ENCODE data around the gene SAMD3.
"Not testable (repeated sequence)": the region's sequence is repeated elsewhere in the genome, so short reads cannot be mapped to it uniquely, and the experiment has no call there.

DNA sequence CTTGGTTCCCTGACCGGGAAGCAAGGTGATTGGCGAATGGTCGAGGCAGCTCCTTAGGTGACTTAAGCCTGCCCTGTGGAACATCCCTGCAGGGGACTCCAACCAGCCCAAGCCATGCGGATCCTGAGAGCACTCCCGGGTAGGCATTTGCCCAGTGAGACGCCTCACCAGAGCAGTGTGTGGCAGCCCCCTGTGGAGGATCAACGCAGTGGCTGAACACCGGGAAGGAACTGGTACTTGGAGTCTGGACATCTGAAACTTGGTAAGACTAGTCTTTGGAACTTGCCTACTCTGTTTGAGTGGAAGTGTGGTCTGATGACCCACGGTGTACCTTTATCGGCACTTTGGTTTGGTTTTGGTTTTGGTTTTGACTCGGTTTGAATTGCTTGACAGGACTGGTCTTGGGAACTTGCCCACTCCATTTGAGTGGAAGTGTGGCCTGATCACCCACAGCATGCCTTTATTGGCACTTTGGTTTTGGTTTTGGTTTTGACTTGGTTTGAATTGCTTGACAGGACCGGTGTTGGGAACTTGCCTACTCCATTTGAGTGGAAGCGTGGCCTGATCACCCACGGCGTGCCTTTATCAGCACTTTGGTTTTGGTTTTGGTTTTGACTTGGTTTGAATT is 38.0 kb upstream of the SAMD3 start:
- TF ChIP-seq, protein P1, sequence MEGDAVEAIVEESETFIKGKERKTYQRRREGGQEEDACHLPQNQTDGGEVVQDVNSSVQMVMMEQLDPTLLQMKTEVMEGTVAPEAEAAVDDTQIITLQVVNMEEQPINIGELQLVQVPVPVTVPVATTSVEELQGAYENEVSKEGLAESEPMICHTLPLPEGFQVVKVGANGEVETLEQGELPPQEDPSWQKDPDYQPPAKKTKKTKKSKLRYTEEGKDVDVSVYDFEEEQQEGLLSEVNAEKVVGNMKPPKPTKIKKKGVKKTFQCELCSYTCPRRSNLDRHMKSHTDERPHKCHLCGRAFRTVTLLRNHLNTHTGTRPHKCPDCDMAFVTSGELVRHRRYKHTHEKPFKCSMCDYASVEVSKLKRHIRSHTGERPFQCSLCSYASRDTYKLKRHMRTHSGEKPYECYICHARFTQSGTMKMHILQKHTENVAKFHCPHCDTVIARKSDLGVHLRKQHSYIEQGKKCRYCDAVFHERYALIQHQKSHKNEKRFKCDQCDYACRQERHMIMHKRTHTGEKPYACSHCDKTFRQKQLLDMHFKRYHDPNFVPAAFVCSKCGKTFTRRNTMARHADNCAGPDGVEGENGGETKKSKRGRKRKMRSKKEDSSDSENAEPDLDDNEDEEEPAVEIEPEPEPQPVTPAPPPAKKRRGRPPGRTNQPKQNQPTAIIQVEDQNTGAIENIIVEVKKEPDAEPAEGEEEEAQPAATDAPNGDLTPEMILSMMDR (IDR thresholded peaks at IDR 0.05; ENCODE audit: control extremely low read depth in 1 of 3, insufficient read depth in 1 of 3, low read depth in 1 of 3, low read length in 3 of 3): not testable (repeated sequence)
- not testable (repeated sequence) for TF ChIP-seq RAD21 (IDR thresholded peaks at IDR 0.05 in 1 of 2, conservative IDR thresholded peaks at IDR 0.05 in 1 of 2; ENCODE audit: low read depth in 2 of 2, low read length in 2 of 2); POLR2A (IDR thresholded peaks at IDR 0.05; ENCODE audit: control extremely low read depth in 1 of 2, low read depth in 2 of 2, low read length in 2 of 2); MAFK (IDR thresholded peaks at IDR 0.05; ENCODE audit: low read depth, low read length); ASH2L (IDR thresholded peaks at IDR 0.05; ENCODE audit: low read length); ZNF274 (IDR thresholded peaks at IDR 0.05; ENCODE audit: borderline replicate concordance, extremely low read depth, low read length); SIN3A (conservative IDR thresholded peaks at IDR 0.05 in 1 of 2, IDR thresholded peaks at IDR 0.05 in 1 of 2; ENCODE audit: low read depth in 1 of 2, low read length in 2 of 2); EP300 (IDR thresholded peaks at IDR 0.05; ENCODE audit: borderline replicate concordance in 1 of 2, low read depth in 2 of 2, low read length in 2 of 2)
- TF ChIP-seq, protein P2, sequence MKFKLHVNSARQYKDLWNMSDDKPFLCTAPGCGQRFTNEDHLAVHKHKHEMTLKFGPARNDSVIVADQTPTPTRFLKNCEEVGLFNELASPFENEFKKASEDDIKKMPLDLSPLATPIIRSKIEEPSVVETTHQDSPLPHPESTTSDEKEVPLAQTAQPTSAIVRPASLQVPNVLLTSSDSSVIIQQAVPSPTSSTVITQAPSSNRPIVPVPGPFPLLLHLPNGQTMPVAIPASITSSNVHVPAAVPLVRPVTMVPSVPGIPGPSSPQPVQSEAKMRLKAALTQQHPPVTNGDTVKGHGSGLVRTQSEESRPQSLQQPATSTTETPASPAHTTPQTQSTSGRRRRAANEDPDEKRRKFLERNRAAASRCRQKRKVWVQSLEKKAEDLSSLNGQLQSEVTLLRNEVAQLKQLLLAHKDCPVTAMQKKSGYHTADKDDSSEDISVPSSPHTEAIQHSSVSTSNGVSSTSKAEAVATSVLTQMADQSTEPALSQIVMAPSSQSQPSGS (IDR thresholded peaks at IDR 0.05; ENCODE audit: low read length): not testable (repeated sequence)
- TF ChIP-seq, protein P3, sequence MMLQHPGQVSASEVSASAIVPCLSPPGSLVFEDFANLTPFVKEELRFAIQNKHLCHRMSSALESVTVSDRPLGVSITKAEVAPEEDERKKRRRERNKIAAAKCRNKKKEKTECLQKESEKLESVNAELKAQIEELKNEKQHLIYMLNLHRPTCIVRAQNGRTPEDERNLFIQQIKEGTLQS (IDR thresholded peaks at IDR 0.05; ENCODE audit: insufficient read depth, low read depth, low read length): not testable (repeated sequence)

Data from H1 (cell line).